D721Med (cell line): ENCODE results near the gene PIP5K1B.
A peak's percentile ranks its signal among the peaks of the same experiment; 100 is the strongest.

Experiments used
- DNase-seq: peaks from one replicate; pipeline ENCODE4 v3.0.0; 2011; ENCODE audit warnings: low spot score; ENCODE audit not compliant: insufficient read length
- FAIRE-seq: peaks from 2 replicates; lab custom pipeline; 2011; peaks lifted over from hg19 to GRCh38; lab: Jason Lieb, UNC
- TF ChIP-seq, protein P1 (sequence below): IDR thresholded peaks from 2 replicates; pipeline ENCODE4 v1.5.1; 2012; ENCODE audit warnings: mild to moderate bottlenecking, control low read depth; ENCODE audit not compliant: insufficient read depth; ENCODE audit errors: missing control alignments

PIP5K1B gene

DNA sequence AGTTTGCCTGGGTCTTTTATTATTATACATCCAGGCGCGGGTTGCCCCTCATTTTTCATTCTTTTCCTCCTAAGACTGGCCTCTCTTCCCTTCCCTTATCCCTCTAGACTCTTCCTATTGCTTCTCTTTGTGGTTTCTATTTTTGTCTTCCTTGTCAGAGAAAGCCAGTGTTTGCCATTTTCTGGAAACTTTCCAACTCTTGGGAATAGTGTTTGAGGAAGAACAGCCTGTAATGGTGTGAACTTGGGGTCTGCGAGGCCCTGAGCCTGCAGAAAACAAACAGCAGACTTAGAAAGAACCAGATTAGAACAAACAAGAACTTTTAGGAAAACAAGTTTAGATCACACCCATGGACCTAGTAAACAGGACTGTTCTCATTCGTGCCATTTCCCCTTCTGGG lies 293.3 kb downstream of the PIP5K1B start:
- DNase-seq (no peak), FAIRE-seq (no peak)
- TF ChIP-seq, protein P1, sequence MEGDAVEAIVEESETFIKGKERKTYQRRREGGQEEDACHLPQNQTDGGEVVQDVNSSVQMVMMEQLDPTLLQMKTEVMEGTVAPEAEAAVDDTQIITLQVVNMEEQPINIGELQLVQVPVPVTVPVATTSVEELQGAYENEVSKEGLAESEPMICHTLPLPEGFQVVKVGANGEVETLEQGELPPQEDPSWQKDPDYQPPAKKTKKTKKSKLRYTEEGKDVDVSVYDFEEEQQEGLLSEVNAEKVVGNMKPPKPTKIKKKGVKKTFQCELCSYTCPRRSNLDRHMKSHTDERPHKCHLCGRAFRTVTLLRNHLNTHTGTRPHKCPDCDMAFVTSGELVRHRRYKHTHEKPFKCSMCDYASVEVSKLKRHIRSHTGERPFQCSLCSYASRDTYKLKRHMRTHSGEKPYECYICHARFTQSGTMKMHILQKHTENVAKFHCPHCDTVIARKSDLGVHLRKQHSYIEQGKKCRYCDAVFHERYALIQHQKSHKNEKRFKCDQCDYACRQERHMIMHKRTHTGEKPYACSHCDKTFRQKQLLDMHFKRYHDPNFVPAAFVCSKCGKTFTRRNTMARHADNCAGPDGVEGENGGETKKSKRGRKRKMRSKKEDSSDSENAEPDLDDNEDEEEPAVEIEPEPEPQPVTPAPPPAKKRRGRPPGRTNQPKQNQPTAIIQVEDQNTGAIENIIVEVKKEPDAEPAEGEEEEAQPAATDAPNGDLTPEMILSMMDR, result no peak

DNA sequence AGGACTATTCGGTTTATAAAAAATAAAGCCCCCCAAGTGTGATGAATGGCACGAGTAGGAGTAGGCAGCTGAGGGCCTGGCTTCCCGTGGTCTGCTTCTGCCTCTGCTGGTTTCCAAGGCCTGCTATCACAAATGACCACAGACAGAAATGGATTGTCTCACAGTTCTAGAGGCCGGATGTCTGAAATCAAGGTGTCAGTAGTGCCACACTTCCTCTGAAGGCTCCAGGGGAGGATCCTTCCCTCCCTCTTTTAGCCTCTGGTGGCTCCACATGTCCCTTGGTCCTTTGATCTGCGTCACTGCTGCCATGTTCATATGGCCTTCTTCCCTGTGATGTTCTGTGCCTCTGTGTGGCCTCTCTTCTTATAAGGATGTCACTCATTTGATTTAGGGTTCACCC lies 293.8 kb downstream of the PIP5K1B start:
- no peak for DNase-seq

GRCh38 chr9:68999393-69000105 lies 294.5 kb downstream of the PIP5K1B start:
- TF ChIP-seq, protein P1, result peak; percentile 86
- no peak for FAIRE-seq
- DNase-seq, result peak; percentile 37

More for the DNA sequence above, 293.8 kb downstream of the PIP5K1B start:
- no peak for FAIRE-seq
- TF ChIP-seq, protein P1, result no peak

- no peak for DNase-seq
- TF ChIP-seq, protein P1, result no peak
- FAIRE-seq, result no peak
Observed at GRCh38 chr9:69001921-69002320, 296.9 kb downstream of the PIP5K1B start.

DNA sequence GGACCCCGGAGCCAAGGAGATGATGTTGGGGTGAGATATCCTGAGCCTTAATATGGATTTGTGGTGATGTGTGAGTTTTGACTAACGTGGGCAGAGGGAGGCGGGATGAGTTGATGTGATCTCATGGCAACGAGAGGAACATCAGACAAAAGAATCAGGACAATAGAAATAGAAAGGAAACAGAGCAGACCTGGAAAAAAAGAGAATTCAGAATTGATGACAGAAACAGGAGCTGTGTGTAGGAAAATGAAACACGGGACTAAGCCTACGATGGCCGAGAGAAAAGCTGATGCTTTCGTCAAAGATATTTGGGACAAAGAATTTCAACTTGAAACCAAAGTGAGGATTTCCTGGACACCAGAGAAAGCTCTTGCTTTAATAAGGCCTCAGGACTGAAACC lies 298.0 kb downstream of the PIP5K1B start:
- DNase-seq, result no peak
- FAIRE-seq, result no peak
- TF ChIP-seq, protein P1, result no peak

GRCh38 chr9:69004836-69005235 lies 299.8 kb downstream of the PIP5K1B start:
- TF ChIP-seq, protein P1, result no peak
- DNase-seq (no peak), FAIRE-seq (no peak)

DNA sequence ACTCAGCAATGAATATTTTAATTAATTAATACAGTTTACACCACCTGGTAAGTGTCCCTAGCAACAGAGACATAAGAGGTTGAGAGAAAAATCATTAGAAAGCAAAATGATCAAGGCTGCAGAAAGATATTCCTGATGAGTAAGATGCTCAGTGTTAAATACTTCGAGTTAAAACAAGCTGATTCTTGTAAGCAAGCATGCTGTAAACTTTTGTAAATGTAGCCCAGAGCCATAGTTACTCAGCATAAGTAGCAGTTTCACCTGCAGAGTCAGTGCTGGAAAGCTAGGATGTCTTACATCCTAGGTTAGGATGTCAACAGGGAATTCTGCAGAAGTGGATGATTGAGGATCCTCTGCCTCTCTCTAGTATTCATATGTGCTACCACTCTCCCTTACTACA lies 304.7 kb downstream of the PIP5K1B start:
- FAIRE-seq (no peak), DNase-seq (no peak)
- TF ChIP-seq, protein P1, result no peak
